HuH-7.5 (cell line): ENCODE measurements around the gene PPBP.
"Not testable (repeated sequence)": the region's sequence is repeated elsewhere in the genome, so short reads cannot be mapped to it uniquely, and the experiment has no call there.

Experiments
- DNase-seq: peaks from one replicate; pipeline ENCODE4 v3.0.0; 2011; ENCODE audit warnings: low spot score

PPBP gene

DNA sequence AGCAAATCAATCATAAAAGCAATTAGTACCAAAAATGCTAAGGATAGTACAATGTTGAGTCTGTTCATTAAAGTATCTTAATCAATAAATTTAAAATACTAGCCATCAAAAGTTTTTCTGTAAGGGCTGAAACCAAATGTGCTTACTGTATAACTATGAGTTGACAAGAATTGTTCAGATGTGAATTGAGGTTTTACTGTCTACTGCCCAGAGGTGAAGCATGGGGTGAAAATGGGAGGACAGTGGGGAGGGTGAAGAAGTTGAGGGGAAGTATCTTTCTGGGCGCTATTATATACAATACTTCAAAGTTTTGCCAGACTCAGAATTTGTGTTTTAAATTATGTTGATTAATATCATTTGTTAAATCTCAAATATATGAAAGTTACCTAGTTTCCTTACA is 4.1 kb upstream of the PPBP start:
- DNase-seq, result no peak

- no peak for DNase-seq
Measured at GRCh38 chr4:73991742-73992000, 3.7 kb upstream of the PPBP start.

DNA sequence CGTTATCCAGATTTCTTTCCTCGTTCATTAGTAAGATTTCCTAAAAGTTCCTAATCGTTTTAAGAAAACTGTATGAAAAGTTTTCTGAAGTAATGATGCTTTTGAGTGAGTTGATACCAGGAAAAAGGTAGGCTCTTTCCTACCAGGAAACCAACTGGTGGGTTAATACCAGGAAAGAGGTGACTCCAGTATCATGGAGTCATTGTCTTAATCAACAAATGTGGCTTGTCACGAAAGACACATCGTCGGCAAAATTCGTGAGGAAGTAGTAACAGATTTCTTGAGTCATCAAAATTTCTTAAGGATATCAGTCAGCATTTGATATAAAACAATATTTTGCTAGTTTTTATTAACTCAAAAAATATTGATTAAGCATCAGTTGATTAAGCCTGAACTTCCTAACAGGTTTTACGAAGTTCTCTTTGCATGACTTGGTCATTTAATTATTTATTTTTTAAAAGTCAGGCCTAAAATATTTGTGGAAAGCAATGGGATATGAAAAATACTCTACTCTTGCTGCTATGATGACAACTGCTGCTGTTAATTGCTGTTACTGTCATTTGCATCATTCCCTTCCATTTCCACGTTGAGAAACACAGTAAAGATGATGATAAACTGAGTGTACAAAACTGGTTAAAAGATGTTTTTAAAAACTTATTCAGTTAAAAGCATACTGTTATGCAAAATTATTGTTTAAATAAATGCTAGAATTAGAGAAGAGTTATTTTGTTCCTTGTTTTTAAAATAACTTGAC is 3.2 kb upstream of the PPBP start:
- DNase-seq, result no peak

GRCh38 chr4:73989928-73990327 is 1.9 kb upstream of the PPBP start:
- DNase-seq, result no peak

DNA sequence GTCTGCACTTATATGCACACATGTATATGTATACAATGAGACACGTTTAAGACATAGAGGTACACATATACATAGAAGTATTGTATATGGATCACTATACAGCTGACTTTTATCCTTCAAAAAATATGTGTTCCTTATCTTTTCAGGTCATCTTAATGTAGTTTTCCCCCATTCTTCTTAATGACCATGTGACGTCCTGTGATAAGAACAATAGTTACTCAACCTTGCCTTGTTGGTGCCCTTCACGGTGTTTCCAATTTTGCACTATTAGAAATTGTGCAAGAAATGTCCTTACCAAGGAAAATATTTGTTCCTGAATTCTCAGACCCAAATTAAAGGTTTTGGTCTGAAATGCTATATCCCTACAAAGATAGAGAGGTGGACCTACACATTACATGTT is 1.0 kb upstream of the PPBP start:
- no peak for DNase-seq

DNA sequence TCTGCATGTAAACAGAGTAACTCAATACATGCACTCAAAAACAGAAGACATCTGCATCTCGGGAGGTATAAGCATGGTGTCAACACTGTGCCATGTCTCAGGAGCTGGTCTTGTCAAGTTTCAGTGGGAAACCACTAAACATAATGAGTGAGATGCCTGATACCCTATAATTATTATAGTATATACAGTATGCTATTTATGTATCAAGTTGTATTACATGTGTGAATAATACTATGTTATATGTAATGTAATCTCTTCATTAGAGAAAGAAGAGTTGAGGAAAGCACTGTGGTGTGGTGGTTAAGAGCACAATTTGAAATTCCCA is 2.5 kb downstream of the PPBP start:
- DNase-seq, result no peak

DNA sequence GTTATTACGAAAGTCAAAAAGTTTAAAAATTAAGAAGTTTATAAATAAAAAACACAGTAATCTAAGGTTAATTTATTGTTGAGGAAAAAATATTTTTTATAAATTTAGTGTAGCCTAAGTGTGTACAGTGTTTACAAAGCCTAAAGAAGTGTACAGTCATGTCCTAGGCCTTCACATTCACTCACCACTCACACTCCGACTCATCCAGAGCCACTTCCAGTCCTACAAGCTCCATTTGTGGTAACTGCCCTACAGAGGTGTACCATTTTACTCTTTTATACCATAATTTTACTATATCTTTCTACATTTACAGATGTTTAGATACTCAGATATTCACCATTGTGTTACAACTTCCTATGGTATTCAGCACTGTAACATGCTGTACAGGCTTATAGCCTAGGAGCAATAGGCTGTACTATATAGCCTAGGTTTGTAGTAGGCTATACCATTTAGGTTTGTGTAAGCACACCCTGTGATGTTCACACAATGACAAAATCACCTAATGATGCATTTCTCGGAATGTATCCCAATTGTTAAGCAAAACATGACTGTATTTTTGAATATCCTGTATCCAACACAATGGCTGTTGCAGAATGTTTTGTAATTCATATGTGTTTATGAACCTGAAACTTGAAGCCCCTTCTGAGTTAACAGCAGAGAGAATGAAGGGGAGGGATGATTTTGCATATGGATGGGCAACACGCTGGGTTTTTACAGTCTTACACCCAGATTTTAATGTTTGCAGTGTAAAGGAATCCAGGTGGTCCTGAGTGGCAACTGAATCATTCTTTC is 3.1 kb downstream of the PPBP start:
- no peak for DNase-seq

- DNase-seq, result not testable (repeated sequence)
Measured at GRCh38 chr4:73981175-73981574, 6.8 kb downstream of the PPBP start.

GRCh38 chr4:73979407-73979957 is 8.5 kb downstream of the PPBP start:
- DNase-seq, result no peak

GRCh38 chr4:73978886-73979285 is 9.1 kb downstream of the PPBP start:
- no peak for DNase-seq

GRCh38 chr4:73976716-73977115 is 11.3 kb downstream of the PPBP start:
- DNase-seq, result no peak

GRCh38 chr4:73976217-73976616 is 11.8 kb downstream of the PPBP start:
- no peak for DNase-seq

DNA sequence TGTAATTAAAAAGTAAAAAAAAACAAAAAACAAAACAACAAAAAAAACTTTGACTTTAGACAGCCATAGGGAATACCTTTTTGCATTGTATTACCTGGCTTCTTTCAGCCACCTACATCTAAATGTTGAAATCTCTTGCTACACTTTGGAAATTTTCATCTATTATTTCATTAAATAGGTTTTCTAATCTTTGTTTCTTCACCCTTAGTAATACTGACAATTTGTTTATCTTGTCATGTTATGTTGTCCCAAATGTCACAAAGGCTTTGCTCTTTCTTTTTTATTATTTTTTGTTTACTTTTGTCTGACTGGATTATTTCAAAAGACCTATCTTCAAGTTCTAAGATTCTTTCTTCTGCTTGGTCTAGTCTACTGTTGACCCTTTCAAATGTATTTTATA is 13.6 kb downstream of the PPBP start:
- DNase-seq, result no peak

DNA sequence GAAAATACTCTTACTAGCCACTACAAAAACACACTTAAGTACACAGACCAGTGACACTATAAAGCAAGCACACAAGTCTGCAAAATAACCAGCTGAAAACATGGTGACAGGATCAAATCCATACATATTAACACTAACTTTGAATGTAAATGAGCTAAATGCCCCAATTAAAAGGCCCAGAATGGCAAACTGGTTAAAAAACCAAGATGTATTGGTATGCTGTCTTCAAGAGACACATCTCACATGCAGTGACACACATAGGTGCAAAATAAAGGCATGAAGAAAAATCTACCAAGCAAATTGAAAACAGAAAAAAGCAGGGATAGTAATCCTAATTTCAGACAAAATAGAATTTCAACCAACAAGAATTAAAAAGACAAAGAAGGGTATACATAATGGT is 17.0 kb downstream of the PPBP start:
- no peak for DNase-seq

- no peak for DNase-seq
Measured at GRCh38 chr4:73970011-73970410, 18.0 kb downstream of the PPBP start.

GRCh38 chr4:73967866-73968265 is 20.1 kb downstream of the PPBP start:
- DNase-seq, result no peak

GRCh38 chr4:73964862-73965611 is 23.0 kb downstream of the PPBP start:
- no peak for DNase-seq

GRCh38 chr4:73962724-73963123 is 25.3 kb downstream of the PPBP start:
- DNase-seq, result no peak

GRCh38 chr4:73959041-73959440 is 28.9 kb downstream of the PPBP start:
- not testable (repeated sequence) for DNase-seq

GRCh38 chr4:73952352-73952751 is 35.6 kb downstream of the PPBP start:
- no peak for DNase-seq

GRCh38 chr4:73950376-73950920 is 37.5 kb downstream of the PPBP start:
- DNase-seq, result not testable (repeated sequence)

GRCh38 chr4:73948990-73949706 is 38.8 kb downstream of the PPBP start:
- no peak for DNase-seq
